ENCODE measurements around the gene DCPS.
"Not testable (repeated sequence)": the region's sequence is repeated elsewhere in the genome, so short reads cannot be mapped to it uniquely, and the experiment has no call there.

DCPS gene

DNA sequence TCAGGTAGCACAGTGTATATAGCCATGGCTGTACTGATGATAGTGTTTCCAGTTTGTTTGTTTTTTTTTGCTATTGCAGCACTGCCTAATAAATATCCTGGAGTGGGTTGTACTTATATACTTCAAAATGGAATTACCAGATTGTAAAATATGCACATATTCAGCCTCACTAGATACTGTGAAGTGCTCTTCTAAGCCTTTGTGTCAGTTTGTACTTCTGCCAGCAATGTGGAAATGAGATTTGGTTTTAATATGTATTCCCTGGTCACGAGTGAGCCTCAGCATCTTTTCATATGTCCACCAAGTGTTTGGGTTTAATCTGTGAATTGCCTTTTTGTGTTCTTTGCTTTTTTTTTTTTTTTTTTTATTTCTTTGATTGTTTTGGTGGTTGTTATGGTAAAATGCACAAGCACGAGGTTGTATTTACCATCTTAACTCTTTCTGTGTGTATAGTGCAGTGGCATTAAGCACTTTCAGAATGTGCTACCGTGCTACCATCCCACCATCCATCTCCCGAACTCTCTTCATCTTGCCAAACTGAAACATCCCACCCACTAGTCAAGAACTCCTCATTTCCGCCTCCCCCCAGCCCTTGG, 86.5 kb downstream of the DCPS start:
- no peak for DNase-seq

DNA sequence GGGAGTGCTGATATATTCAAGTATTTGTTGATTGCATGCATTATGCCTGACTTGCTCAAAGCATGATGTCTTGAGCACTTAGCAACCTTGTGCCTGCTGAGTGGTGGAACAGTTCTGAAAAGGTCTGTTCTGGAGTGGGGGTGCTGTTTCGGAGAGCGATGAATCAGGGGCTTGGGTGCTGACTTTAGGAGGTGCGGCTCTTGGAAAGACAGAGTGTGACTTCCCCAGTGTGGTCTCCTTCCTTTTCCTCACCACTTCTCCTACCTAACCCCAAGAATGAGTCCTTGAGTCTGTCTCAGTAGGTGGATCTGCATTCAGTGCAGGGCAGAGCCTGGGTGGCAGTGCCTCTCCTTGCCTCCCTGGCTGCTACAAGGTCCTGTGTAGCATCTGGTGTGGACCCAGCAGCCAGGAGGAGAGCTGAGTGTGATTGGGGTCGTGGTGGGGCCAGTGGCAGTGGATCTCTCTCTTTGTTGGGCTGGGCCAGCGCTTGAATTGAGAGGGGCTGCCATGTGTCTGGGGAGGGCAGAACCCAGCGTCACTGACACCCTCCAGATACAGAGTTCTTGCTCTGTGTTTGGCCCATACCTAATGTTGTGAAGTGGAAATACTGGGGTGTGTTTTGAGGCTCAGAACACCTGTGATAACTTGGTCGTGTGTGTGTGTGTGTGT, 87.6 kb downstream of the DCPS start:
- DNase-seq = no peak

DNA sequence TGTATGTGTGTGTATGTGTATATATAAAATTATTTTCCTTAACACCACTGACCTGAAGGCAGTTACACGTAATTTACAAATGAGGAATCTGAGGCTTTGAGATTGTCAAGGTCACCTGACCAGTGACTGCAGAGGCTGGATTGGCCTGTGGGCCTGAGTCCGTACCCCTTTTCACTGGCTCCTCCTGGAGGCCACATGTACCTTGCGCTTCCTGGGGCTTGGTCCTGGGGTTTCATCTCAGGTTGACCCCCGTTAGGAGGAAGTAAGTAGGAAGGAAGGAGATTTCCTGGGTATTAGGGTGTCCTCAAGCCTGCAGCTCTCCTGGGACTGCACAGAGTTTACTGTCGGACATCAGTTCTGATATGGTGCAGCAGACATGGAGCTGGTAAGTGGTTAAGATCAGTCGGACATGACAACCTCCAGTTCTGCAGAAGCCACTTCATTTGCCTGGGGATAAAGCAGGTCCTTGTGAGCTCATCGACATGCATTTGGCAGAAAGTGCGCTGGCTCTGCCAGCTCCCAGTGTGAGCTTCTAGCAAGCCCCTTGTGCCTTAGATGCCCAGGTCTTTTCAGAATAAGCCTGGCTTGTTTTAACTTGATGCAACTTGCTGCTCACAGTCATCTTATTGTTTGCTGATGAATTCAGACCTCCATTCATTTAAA, 88.2 kb downstream of the DCPS start:
- no peak for DNase-seq

DNA sequence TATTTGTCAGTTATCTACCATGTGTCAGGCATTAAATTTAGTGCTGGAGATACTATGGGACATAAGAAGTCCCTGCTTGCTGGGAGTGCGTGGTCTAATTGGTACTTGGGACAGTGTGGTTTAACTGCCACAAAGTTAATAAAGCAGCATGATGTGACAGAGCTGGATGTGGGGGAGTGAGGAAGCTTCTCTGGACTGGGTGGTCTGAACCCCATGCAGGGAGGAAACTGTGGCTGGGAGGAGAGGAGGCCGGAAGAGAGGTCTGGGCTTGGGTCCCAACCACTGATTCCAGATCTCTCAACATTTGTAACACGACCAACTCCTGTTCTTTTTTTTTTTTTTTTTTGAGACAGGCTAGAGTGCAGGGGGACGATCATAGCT, 88.8 kb downstream of the DCPS start:
- no peak for DNase-seq

DNA sequence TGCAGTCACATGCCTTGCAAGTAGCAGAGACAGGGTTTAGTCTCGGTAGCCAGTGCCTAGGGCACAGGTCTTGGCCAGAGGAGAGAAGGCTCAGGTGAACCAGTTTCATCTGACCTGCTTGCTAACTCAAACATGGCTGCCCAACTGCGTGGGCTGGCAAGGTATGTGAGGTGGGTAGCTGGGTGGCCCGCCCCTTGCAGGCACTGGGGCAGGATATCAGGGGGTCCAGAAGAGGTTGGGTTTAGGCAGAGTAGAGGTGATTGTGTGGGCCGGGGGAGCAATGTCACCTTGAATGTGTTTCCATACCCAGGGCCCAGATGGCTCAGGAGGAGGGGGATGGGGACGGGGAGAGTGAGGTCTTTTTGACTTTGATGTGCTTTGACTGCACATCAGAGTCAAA, 89.3 kb downstream of the DCPS start:
- DNase-seq = no peak

DNA sequence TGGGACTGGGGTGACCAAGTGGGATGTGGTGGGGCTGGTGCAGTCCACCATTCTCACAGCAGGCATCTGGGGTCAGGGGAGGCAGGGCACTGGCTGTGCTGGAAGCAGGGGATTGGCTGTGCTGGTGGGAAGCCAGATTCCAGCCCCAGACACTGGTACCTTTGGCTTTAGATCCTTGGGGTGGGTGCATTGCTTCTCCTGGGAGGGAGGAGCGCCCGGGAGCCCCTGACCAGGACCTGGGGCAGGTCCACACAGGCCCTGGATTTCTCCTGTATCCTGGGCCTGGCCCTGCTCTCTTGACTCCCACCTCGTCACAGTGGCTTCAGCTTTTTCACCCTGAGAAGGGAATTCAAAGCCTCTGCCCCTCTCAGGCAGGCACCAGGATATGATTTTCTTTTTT, 90.2 kb downstream of the DCPS start:
- DNase-seq = no peak

DNA sequence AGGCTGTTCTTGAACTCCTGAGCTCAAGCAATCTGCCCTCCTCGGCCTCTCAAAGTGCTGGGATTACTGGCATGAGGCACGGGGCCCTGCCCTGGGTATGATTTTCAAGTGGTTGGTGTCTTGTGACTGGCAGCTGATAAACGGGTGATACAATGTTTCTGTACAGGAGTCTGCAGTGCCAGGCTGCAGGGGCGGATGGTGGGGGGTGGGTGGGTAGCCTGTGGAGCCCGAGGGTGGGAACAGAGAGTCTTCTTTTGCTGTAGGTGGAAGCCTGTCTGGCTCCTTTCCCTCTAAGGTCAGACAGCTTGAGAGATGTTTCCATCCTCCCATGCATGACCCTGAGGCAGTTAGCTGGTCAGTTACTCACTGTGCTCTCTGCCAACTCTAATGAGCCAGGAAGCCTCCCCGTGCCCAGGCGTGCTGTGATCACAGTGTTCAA, 90.8 kb downstream of the DCPS start:
- not testable (repeated sequence) for DNase-seq
